H1 (cell line): ENCODE results near the gene NETO2.

Experiments
- CBX5 ChIP-seq: fragments of 300-800, 300-1000 bp; sonication (generic); IDR thresholded peaks from 2 replicates; pipeline ENCODE4 v1.7.1; 2016; ENCODE audit warnings: antibody characterized with exemption, low read length, low read depth
- CEBPB ChIP-seq: IDR thresholded peaks from 2 replicates; pipeline ENCODE4 v1.6.1; 2012; ENCODE audit warnings: low read depth, low read length
- CHD2 ChIP-seq: IDR thresholded peaks from 2 replicates; pipeline ENCODE4 v1.6.1; 2012; ENCODE audit warnings: low read length, improper control_type of control experiment
- CTCF ChIP-seq, 3 experiments: IDR thresholded peaks; 1 replicate in 2 of 3; 2 replicates in 1 of 3; pipeline versions ENCODE4 v1.5.1 to v1.6.1; 2011; ENCODE audit warnings: low read length in 3 of 3, mild to moderate bottlenecking in 3 of 3, inconsistent platforms in 2 of 3, low read depth in 1 of 3, moderate library complexity in 1 of 3; ENCODE audit not compliant: insufficient read depth in 1 of 3; ENCODE audit errors: control extremely low read depth in 1 of 3
- EZH2 ChIP-seq: fragments of 200-600 bp; sonication (generic); IDR thresholded peaks from 2 replicates; pipeline ENCODE4 v1.7.1; 2012; ENCODE audit warnings: low read depth, mild to moderate bottlenecking, moderate library complexity, low read length, inconsistent platforms; ENCODE audit not compliant: severe bottlenecking
- POLR2A ChIP-seq, 2 experiments: IDR thresholded peaks; 1 replicate in 1 of 2; 2 replicates in 1 of 2; pipeline ENCODE4 v1.6.1; 2011; ENCODE audit warnings: low read depth in 2 of 2, low read length in 2 of 2, mild to moderate bottlenecking in 2 of 2; ENCODE audit errors: control extremely low read depth in 1 of 2
- POLR2AphosphoS5 ChIP-seq: IDR thresholded peaks from 2 replicates; pipeline ENCODE4 v1.6.1; 2011; ENCODE audit warnings: low read depth, low read length
- RFX5 ChIP-seq: IDR thresholded peaks from 2 replicates; pipeline ENCODE4 v1.6.1; 2011; ENCODE audit warnings: low read depth, low read length, improper control_type of control experiment, borderline replicate concordance
- SP1 ChIP-seq: IDR thresholded peaks from 2 replicates; pipeline ENCODE4 v1.6.1; 2011; ENCODE audit warnings: low read depth, low read length
- TAF1 ChIP-seq: IDR thresholded peaks from 2 replicates; pipeline ENCODE4 v1.6.1; 2011; ENCODE audit warnings: mild to moderate bottlenecking, low read depth, low read length
- TBP ChIP-seq: IDR thresholded peaks from 2 replicates; pipeline ENCODE4 v1.6.1; 2011; ENCODE audit warnings: low read depth, low read length, improper control_type of control experiment
- TCF12 ChIP-seq: IDR thresholded peaks from 2 replicates; pipeline ENCODE4 v1.6.1; 2011; ENCODE audit warnings: low read depth, mild to moderate bottlenecking, low read length

DNA sequence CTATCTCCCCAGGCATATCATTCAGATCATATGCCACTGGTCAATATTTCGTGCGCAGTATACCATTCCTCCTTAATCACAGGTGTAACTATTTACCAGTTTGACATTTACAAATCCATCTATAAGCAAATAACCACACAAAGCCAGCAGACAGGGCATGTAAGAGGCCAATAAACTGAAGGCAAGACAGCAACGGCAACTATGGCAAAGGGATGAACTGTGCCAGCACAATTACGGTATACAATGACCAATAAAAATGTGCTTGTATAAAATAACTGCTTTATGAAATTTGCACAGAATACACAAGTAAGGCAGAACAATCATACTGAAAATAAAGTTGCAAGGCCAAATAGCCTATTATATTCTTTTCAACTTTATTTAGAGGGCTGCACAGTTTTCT, 9.2 kb downstream of the NETO2 start:
- TF ChIP-seq TBP: no peak
- TF ChIP-seq CTCF (IDR thresholded peaks at IDR 0.05; ENCODE audit: control extremely low read depth in 1 of 3, insufficient read depth in 1 of 3, low read depth in 1 of 3, low read length in 3 of 3): no peak
- no peak for TF ChIP-seq CEBPB
- no peak for TF ChIP-seq EZH2
- TF ChIP-seq POLR2A (IDR thresholded peaks at IDR 0.05; ENCODE audit: control extremely low read depth in 1 of 2, low read depth in 2 of 2, low read length in 2 of 2): no peak
- TF ChIP-seq RFX5: no peak
- TF ChIP-seq TAF1: no peak
- no peak for TF ChIP-seq TCF12
- TF ChIP-seq CBX5: no peak
- no peak for TF ChIP-seq CHD2
- no peak for TF ChIP-seq SP1
- TF ChIP-seq POLR2AphosphoS5: no peak
